SK-N-MC (cell line): ENCODE results near the gene NHERF2.

Experiments used
- EZH2 ChIP-seq: fragments of 200-600 bp; sonication (generic); IDR thresholded peaks from one replicate; pipeline ENCODE4 v1.6.1; 2017; ENCODE audit warnings: antibody characterized with exemption
- POLR2AphosphoS5 ChIP-seq: IDR thresholded peaks from 2 replicates; pipeline ENCODE4 v1.6.1; 2012; ENCODE audit warnings: mild to moderate bottlenecking, low read depth, low read length, borderline replicate concordance

GRCh38 chr16:2026461-2027023, at the start of gene NHERF2:
- TF ChIP-seq POLR2AphosphoS5, result no peak
- TF ChIP-seq EZH2, result no peak
